GM19099 (cell line): ENCODE measurements around the gene BBS9.

Experiments used
- POLR2A ChIP-seq: IDR thresholded peaks from 3 replicates; pipeline ENCODE4 v1.6.1; 2011; ENCODE audit warnings: low read depth; ENCODE audit not compliant: insufficient read length; ENCODE audit errors: extremely low read depth

The BBS9 gene

DNA sequence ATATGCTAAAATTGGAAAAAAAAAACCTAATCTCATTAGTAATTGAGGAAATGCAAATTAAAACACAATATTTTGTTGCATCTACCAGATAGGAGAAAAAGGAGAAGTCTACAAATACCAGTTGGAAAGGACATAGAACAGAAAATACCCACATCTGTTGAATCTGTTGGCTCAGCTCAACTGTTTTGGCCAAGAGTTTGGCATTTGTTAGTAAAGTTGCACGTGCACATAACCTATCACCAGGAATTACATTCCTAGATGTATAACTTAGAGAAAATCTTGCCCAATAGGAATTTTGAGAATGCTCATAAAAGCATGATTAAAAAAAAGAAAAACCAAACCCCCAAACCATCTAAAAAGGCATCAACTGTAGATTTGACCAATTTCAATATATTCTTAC, 493.9 kb downstream of the BBS9 start:
- TF ChIP-seq POLR2A: no peak

DNA sequence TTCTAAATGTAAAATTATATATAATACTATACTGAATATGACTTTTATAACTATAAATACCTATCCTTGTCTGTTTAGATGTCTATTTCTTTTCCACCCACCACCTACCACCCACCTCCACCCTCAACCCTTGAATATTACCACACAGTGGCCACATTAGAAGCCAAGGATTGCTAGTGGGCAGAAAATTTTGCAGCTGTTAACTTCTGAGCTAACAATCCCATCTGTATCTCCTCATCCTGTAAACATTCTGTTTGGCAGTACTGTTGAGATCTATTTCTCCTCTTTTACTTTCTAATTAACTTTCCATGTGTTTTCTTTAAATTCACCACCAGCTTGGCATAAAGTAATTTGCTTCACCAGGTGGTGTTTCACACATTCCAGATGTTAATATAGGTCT, 494.9 kb downstream of the BBS9 start:
- TF ChIP-seq POLR2A: no peak

GRCh38 chr7:33626869-33627268, 497.5 kb downstream of the BBS9 start:
- no peak for TF ChIP-seq POLR2A

GRCh38 chr7:33627741-33628140, 498.4 kb downstream of the BBS9 start:
- no peak for TF ChIP-seq POLR2A

- TF ChIP-seq POLR2A: no peak
These were observed 499.5 kb downstream of the BBS9 start for GRCh38 chr7:33628894-33629293.

DNA sequence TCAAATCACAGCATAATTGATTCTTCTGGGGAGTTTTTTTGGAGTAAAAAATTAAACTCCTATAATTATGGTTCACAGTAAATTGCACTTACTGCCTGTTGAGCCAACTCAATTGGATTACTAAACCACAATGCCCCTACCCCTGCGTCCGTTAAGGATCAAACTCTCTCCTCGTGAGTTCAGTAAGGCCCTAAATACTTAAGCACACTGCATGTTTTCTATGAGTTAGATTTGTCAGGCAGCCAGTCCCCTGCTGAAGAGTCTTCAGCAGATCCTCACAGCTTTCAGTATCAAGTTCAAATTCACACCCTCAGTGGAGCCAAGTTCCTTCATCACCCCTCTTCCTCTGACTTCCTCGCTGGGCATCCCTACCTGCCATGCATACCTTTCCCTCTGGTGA, 501.0 kb downstream of the BBS9 start:
- TF ChIP-seq POLR2A: no peak

DNA sequence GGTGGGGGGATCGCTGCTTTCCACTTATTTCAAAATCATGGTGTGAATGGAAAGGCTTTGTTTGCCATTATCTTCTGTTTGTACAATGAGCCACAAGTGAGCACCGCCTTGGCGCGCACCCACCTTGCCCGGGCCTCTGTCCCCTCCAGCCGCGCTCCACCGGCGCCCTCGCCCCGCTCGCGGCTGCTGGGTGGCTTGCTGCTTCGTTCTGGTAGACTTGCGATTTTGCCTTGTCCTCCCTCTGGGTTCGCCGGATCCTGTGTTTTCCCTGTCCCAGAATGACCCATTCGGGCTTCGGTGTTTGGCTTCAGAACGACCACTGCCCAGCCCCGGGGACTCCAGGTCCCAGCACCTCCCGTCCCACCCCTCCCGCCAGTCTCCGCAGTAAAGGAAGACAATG, 503.0 kb downstream of the BBS9 start:
- TF ChIP-seq POLR2A: no peak

DNA sequence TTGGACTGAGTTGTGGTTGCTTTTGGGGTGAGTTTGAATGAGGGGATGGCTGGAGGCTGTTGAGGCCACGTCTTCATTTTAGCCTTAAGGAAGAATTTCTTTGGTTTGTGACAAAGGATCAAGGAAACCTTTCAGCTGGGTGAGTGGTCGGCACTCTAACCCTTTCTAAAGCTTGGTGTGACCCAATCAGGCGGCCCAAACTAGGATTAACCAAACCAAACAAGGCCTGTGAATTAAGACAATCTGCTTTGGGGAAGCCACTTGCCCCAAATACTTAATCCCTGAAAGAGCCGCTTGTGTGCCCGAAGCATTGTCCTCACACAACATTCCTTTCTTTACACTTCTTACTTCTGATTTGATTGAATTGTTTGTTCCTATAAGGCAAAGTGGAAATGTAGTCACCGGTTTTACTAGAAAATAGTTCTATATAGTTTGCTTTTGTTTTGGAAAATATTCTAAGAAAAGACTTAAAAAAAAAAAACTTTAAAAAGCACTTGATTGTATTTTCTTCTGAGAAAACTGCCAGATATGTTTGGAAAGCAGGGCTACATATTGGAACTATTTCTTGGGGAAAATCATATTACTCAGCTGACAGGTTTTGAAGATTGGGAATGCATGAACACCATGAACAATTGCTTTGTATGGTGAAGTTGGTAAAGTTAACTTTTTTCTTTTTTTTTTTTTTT, 503.6 kb downstream of the BBS9 start:
- TF ChIP-seq POLR2A: no peak

- no peak for TF ChIP-seq POLR2A
These were observed 505.2 kb downstream of the BBS9 start for GRCh38 chr7:33634606-33635005.

DNA sequence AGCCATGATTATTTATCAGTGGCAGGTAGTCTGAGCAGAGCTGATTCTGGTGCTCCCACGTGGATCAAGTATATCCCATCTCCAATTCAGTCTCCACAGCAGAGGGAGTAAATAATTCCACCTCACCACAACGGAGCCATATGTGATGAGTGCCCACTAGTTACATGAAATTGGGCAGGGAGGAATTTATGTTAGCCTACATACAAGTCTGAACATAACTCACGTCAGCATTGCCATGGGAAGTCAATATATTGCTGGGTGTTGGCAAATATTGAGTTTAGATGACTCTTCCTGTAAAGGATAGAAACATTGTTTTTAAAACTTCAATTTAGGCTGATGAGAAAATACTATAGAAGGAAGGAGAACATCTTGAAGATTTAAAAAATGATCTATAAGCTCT, 507.0 kb downstream of the BBS9 start:
- no peak for TF ChIP-seq POLR2A

GRCh38 chr7:33639552-33640197, 510.3 kb downstream of the BBS9 start:
- no peak for TF ChIP-seq POLR2A

DNA sequence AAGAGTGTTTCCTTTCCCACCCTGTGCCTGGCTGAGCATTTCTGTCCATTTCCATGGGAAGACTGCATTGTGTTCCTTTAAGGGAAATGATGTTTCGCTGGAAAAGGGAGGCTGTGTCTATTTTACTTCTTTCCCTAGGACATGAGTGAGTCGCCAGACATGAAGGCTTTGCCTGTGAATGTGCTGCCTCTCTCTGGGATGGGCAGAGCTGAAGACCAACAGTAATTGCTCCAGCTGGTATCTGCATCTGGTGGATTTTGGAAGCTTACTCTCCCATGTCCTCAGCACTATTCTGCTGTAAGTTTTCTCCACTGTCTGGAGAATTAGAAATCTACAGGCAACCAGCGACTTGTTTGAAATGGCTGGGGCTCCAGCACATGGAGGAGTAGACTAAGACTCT, 511.4 kb downstream of the BBS9 start:
- TF ChIP-seq POLR2A: no peak

DNA sequence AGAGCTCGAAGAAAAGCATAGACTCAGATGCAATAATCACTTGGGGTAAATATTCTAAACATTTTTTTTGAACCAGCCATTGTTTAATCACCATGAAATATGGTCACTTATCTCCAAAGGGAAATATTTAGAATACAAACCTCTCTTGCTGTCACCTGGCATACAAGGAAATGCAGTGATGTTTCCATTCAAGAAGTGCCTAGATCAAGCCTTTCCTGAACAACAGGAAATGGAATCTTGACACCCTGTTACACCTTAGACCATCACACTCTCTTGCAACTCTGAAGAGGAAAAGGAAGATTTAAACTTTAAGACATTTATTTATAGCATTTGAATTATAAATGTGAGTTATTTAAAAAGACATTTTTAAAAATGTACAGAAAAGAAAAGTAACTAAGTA, 512.9 kb downstream of the BBS9 start:
- no peak for TF ChIP-seq POLR2A

DNA sequence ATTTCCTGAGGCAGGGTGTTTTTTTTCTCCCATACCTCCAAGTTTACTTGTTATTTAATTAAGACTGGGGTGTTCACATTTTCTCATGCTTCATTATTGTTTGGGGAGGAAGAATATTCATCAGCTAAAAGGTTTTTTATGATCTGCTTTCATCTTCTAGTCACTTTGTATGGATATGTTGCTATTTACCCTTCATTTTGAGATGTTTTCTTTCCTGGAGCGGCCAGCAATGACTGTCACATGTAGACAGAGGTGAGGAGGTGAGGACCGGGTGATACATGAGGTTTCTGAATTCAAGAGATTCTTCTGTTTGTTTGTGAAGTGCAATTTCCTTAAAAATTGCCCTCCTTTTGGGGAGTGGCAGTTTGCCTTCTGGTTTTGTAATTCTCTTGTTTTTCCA, 514.2 kb downstream of the BBS9 start:
- TF ChIP-seq POLR2A: no peak

GRCh38 chr7:33644489-33644888, 515.1 kb downstream of the BBS9 start:
- no peak for TF ChIP-seq POLR2A

- no peak for TF ChIP-seq POLR2A
These were observed 515.7 kb downstream of the BBS9 start for GRCh38 chr7:33645104-33645503.

DNA sequence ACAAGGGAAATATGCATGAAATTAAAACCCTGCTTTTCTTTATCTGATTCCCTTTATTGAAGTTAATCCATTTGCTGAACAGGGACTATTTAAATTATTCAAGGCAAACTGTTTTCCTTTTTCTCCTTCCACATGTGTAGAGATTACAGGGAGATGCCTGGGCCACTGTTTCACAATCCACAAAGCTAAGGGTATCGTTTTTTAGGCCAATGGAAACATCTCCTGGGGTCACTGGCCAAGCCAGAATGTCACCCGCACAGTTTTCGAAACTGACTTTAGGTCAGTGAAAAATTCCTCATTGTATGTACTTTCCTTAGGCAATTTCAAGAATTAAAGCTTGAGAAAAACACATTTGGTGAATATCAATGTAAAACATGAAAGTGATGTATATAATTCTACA, 516.8 kb downstream of the BBS9 start:
- no peak for TF ChIP-seq POLR2A
